Hypothalamus (tissue), 51 donors: ENCODE measurements around the gene PARVA.

Experiments
- DNase-seq, 51 donors: peaks; one replicate each; lab custom pipeline; 2025; lab: John Stamatoyannopoulos, UW

The PARVA gene

GRCh38 chr11:12524865-12525264 is 147.5 kb downstream of the PARVA start:
- no peak for DNase-seq

GRCh38 chr11:12525466-12526055 is 148.2 kb downstream of the PARVA start:
- DNase-seq = no peak

- peak in 1 of 51 donors; percentile 4 for DNase-seq
Measured at GRCh38 chr11:12526789-12527188, 149.4 kb downstream of the PARVA start.

GRCh38 chr11:12528487-12528886 is 151.1 kb downstream of the PARVA start:
- DNase-seq = no peak

GRCh38 chr11:12529041-12529440 is 151.7 kb downstream of the PARVA start:
- DNase-seq = no peak

- DNase-seq = no peak
Measured at GRCh38 chr11:12529793-12530192, 152.4 kb downstream of the PARVA start.

GRCh38 chr11:12531020-12531419 is 153.6 kb downstream of the PARVA start:
- no peak for DNase-seq

- peak in 1 of 51 donors; percentile 1 for DNase-seq
Measured at GRCh38 chr11:12531681-12532080, 154.3 kb downstream of the PARVA start.

GRCh38 chr11:12532580-12532979 is 155.2 kb downstream of the PARVA start:
- DNase-seq = no peak

- no peak for DNase-seq
Measured at GRCh38 chr11:12534549-12534948, 157.2 kb downstream of the PARVA start.

GRCh38 chr11:12535321-12535720 is 157.9 kb downstream of the PARVA start:
- DNase-seq = no peak

GRCh38 chr11:12536566-12536965 is 159.2 kb downstream of the PARVA start:
- no peak for DNase-seq

GRCh38 chr11:12537778-12538401 is 160.5 kb downstream of the PARVA start:
- DNase-seq = no peak

GRCh38 chr11:12538889-12539421 is 161.6 kb downstream of the PARVA start:
- DNase-seq = no peak

GRCh38 chr11:12539572-12539971 is 162.2 kb downstream of the PARVA start:
- peak in 1 of 51 donors; percentile 30 for DNase-seq

- DNase-seq = no peak
Measured at GRCh38 chr11:12540075-12540680, 162.8 kb downstream of the PARVA start.

GRCh38 chr11:12540913-12541582 is 163.7 kb downstream of the PARVA start:
- DNase-seq = no peak

GRCh38 chr11:12541583-12542151 is 164.3 kb downstream of the PARVA start:
- no peak for DNase-seq

- DNase-seq = peak in 1 of 51 donors; percentile 11
Measured at GRCh38 chr11:12542186-12542935, 165.0 kb downstream of the PARVA start.
